ENCODE measurements around the gene WNT1. TPM values are rescaled to one million over a fixed set of nuclear protein-coding genes. Genes with fewer than 3 reads are reported as not detected.

Gene WNT1
- total RNA-seq, 1 donor from 2014 or later: 0.29 TPM

DNA sequence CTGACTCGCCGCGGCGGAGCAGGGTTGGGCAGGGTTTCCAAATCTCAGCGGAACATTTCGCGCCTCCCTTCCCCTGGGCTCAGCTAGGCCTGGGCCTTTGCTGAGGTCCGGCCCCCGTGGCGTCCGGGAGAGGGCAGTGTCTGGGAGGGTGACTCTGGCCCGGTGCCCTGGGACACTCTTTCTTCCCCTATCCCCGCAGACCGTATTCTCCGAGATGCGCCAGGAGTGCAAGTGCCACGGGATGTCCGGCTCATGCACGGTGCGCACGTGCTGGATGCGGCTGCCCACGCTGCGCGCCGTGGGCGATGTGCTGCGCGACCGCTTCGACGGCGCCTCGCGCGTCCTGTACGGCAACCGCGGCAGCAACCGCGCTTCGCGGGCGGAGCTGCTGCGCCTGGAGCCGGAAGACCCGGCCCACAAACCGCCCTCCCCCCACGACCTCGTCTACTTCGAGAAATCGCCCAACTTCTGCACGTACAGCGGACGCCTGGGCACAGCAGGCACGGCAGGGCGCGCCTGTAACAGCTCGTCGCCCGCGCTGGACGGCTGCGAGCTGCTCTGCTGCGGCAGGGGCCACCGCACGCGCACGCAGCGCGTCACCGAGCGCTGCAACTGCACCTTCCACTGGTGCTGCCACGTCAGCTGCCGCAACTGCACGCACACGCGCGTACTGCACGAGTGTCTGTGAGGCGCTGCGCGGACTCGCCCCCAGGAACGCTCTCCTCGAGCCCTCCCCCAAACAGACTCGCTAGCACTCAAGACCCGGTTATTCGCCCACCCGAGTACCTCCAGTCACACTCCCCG, 3.0 kb downstream of the WNT1 start:
- no peak for DNase-seq (ENCODE audit: low spot score)

- no peak for DNase-seq (ENCODE audit: low spot score)
Observed at GRCh38 chr12:48981757-48982157, 3.6 kb downstream of the WNT1 start.

- DNase-seq (ENCODE audit: low spot score): no peak
Observed at GRCh38 chr12:48982397-48983080, 4.4 kb downstream of the WNT1 start.

GRCh38 chr12:48985475-48985897, 7.4 kb downstream of the WNT1 start:
- DNase-seq (ENCODE audit: low spot score): no peak

GRCh38 chr12:48985901-48986300, 7.8 kb downstream of the WNT1 start:
- no peak for DNase-seq (ENCODE audit: low spot score)

- DNase-seq (ENCODE audit: low spot score): no peak
Observed at GRCh38 chr12:48986720-48987291, 8.7 kb downstream of the WNT1 start.

- DNase-seq (ENCODE audit: low spot score): peak; percentile 63
Observed at GRCh38 chr12:48988030-48988649, 10.0 kb downstream of the WNT1 start.

GRCh38 chr12:48990552-48990951, 12.4 kb downstream of the WNT1 start:
- DNase-seq (ENCODE audit: low spot score): no peak

DNA sequence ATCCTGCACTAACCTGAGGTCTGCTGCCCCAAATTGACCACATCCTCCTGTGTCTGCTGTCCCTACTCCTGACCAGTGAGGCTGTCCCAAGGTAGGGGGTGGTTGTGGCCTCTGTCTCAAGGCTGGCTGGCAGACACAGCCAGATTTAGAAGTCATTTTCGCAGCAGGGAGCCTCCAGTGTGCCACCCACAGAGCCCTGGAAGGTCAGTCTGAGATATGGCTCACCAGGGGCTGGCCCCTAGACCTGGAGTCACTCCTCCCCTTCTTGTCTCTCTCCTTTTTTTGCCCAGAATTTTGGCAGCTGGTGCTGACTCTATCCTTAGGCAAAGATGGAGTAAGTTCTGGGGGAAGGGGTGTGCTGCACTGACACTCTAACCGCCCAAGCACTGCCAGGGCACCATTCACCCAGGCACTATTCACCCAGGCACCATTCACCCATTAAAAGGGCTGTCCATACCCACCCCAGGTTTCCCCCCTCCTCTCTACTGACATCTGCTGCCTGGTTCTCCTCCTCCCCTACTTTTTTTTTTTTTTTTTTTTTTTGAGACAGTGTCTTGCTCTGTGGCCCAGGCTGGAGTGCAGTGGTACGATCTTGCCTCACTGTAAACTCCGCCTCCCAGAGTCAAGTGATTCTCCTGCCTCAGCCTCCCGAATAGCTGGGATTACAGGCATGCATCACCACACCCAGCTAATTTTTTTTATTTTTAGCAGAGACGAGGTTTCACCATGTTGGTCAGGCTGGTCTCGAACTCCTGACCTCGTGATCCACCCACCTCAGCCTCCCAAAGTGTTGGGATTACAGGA, 13.3 kb downstream of the WNT1 start:
- DNase-seq (ENCODE audit: low spot score): no peak

DNA sequence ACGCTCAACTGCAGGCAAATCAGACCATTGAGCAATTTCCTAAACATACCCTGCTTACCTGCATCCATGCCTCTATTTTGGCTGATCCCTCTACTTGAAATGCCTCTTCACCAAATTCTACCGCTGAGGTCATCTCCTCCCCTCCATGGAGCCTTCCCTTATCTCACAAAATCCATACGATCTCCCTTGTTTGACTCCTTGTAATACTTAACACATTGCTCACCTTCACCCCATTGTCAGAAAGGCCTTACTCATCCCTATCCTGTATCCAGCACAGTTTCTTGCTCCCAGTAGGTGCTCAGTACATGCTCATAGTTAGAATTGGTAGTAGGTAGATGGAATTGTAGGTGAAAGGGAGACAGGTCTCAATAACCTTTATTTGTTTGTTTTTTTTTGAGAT, 15.7 kb downstream of the WNT1 start:
- DNase-seq (ENCODE audit: low spot score): no peak

DNA sequence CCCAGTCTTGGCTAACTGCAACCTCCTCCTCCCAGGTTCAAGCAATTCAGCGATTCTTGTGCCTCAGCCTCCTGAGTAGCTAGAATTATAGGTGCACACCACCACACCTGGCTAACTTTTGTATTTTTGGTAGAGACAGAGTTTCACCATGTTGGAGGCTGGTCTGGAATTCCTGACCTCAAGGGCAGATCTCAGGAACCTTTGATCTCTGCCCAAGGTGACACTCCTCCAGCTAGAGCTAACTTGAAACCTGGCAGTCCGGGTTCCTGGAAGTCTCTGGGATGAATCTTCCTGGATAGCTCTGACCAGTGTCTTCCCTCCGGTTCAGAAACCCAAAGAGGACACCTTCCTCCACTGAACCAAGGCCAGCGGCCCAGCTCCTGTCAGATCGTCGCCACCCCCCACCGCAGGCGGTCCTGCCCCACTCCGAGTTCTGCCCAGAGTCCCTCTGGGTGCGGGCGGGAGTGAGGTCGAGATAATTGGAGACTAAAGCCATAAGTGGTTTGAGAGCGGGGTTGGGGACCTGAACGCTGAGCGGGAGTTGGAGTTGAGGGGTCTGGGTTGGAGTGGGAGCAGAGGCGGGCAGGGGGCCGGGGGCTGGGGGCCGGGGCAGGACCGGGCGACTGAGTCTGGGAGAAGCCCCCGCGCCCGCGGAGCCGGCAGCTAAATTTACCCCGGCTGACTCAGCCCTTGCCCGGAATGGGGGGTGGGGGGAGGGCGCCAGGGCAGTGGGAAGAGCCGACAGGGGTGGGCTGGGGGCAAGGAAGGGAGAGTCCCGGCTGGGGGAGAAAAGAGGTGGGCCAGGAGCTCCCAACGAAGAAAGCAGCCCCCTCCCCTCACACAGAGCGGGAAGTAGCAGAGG, 16.3 kb downstream of the WNT1 start:
- no peak for DNase-seq (ENCODE audit: low spot score)

- DNase-seq (ENCODE audit: low spot score): peak; percentile 81
Observed at GRCh38 chr12:48995086-48995879, 17.2 kb downstream of the WNT1 start.

- DNase-seq (ENCODE audit: low spot score): peak; percentile 74
Observed at GRCh38 chr12:48996794-48997718, 18.9 kb downstream of the WNT1 start.

- DNase-seq (ENCODE audit: low spot score): no peak
Observed at GRCh38 chr12:48997719-48998496, 19.8 kb downstream of the WNT1 start.

DNA sequence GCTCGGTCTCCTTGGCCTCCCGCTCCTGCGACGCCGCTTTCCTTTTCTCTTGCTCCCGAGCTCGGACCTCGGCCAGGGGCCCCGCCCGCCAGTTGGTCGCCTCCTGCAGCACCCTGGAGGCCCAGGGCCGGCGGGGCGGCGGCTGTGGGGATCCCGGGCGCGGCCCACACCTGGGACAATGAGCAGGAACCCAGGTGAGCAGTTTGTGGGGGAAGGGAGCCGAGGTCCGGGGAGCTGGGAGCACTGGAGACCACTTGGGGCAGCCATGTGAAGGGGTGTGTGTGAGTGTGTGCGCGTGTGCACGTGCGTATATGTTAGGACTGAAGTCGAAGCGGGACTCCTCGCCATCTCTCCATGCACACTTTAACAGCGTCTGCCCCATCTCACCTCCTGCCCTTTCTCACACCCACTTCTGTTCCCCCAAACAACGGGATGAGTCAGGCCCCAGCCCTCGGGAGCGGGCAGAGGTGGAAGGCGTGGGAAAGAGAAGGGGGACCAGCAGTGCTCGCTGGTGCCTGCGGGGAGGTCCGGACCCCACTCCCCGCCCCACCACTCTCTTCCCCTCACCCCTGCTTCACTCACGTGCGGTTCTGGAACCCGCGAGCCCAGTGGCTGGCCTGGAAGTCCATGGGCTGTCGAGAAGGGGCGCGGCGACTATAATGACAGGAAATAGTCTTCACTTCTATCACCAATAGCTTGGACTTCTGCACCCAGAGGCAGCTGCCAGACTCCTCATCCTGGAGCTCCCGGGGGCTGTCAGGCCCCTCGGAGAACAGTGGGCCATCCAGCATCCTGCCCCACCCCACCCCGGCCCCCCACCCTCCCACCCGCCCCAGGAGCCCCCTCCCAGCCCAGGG, 20.6 kb downstream of the WNT1 start:
- DNase-seq (ENCODE audit: low spot score): no peak

GRCh38 chr12:48999371-49000131, 21.4 kb downstream of the WNT1 start, which contains the start of gene DDN:
Gene DDN (minus strand): TSS chr12:48999375. CDS start chr12:48999287, 88 bp downstream.
- no peak for DNase-seq (ENCODE audit: low spot score)

Measured in mucosa of gallbladder (tissue), 1 donor.